HG03565 (cell line): Measurements from ENCODE around the gene PGGHG.

ENCODE experiments used
- ATAC-seq: cut with Tn5 transposase; IDR thresholded peaks from one replicate; pipeline ENCODE4 v1.9.1; 2021; ENCODE audit warnings: mild to moderate bottlenecking, moderate library complexity; ENCODE audit not compliant: unreplicated experiment

Gene PGGHG

DNA sequence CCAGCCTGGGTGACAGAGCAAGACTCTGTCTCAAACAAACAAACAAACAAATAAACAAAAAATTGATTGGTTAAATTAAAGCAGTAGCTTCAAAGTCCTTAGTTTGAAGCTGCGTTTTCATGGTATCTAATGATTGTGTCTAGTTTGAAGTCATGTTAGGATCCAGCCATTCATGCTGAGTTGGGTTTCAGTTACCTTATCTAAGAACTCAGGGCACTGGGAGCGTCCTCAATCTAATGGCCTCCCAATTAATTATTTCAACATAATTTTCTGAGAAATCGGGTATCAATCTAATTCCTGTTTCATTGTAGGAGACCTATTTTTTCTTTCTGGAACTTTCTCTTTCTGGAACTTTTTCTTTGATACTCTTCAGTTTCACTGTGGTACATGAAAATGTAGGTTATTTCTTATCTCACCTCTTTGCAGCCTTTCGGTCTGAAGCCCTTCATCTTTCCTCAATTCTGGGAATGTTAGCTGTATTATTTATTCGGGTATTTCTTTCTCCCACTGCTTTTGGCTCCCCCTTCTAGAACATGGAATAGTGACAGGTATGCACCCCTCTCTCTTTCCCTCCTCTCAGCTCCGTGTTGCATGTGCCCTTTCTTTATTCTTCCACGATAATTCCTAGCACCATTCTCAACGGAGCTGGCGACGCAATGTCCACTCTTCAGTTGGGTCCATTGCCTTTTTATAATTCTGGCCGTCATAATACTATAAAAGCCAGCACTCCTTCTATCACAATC is 56.1 kb downstream of the PGGHG start:
- ATAC-seq, result no peak
